Esophagus muscularis mucosa (tissue), 4 donors: ENCODE measurements around the gene TOMM6. TPM values are rescaled to one million over a fixed set of nuclear protein-coding genes. Genes with fewer than 3 reads are reported as not detected.
A peak's percentile ranks its signal among the peaks of the same experiment; 100 is the strongest.

ENCODE experiments used
- DNase-seq: peaks from one replicate; pipeline ENCODE4 v3.0.0-alpha.2; 2017; ENCODE audit errors: extremely low spot score
- H3K27ac ChIP-seq, 4 donors: fragments of 200-600 bp; sonication (generic); replicated peaks in 1 of 4; 1 replicate in 3 of 4; 2 replicates in 1 of 4; pipeline ENCODE4 v1.5.1; 2016 to 2019; ENCODE audit warnings: mild to moderate bottlenecking in 1 of 4
- H3K27me3 ChIP-seq, 4 donors: fragments of 200-600 bp; sonication (generic); one replicate each; pipeline versions ENCODE4 v1.5.1 to v1.6.0; 2016 to 2019
- H3K36me3 ChIP-seq, 4 donors: fragments of 200-600 bp; sonication (generic); one replicate each; pipeline ENCODE4 v1.5.1; 2016 to 2019
- H3K4me1 ChIP-seq, 4 donors: fragments of 200-600 bp; sonication (generic); one replicate each; pipeline ENCODE4 v1.5.1; 2016 to 2019
- H3K4me3 ChIP-seq, 4 donors: fragments of 200-600 bp; sonication (generic); 1 replicate in 2 of 4; 2 replicates in 2 of 4; pipeline ENCODE4 v1.5.1; 2016 to 2019; ENCODE audit warnings: mild to moderate bottlenecking in 4 of 4, moderate library complexity in 1 of 4
- H3K9me3 ChIP-seq, 4 donors: fragments of 200-600 bp; sonication (generic); 1 replicate in 3 of 4; 2 replicates in 1 of 4; pipeline ENCODE4 v1.5.1; 2016 to 2019
- CTCF ChIP-seq, 3 experiments: fragments of 200-600 bp in 2 of 3; fragments of 450-650 bp in 1 of 3; sonication (generic) in 2 of 3; IDR thresholded peaks; one replicate each; pipeline ENCODE4 v1.5.1; 2017 to 2019; ENCODE audit warnings: antibody characterized with exemption in 3 of 3, mild to moderate bottlenecking in 2 of 3, moderate library complexity in 1 of 3
- EP300 ChIP-seq: sonication (generic); formaldehyde crosslinking; IDR thresholded peaks from one replicate; pipeline ENCODE4 v1.6.1; 2017; ENCODE audit warnings: antibody characterized with exemption
- POLR2A ChIP-seq: fragments of 450-650 bp; IDR thresholded peaks from one replicate; pipeline ENCODE4 v1.6.1; 2017; ENCODE audit warnings: antibody characterized with exemption, moderate library complexity, mild to moderate bottlenecking, low read depth
- POLR2AphosphoS5 ChIP-seq, 2 donors: sonication (generic); formaldehyde crosslinking; IDR thresholded peaks; one replicate each; pipeline ENCODE4 v1.6.1; 2017; ENCODE audit warnings: antibody characterized with exemption in 2 of 2
- WGBS: methylation state at CpG from one replicate; pipeline ENCODE4 v1.1.5; 2018; 5-methylcytosine and 5-hydroxymethylcytosine counted together
- intact Hi-C: fragments of 100-400 bp; cut with DNase I; formaldehyde crosslinking; loops from one replicate; pipeline ENCODE4 v1.15.1; 2023
- total RNA-seq, 4 donors: library from RNA; depleted of rRNA; stranded (reverse); fragments of >200 nt; gene quantifications; one replicate each; pipeline versions ENCODE4 v1.1.0 to v1.2.1, GENCODE V29; 2016

Gene TOMM6
- total RNA-seq, 4 donors from 2014 or later: 52.1 to 117 (median 86.9) TPM

GRCh38 chr6:41791984-41792383 is 4.5 kb downstream of the TOMM6 start:
- 90% methylated on average over 4 of the region's 4 CpGs for WGBS
- H3K9me3 ChIP-seq: no peaks in the 10 kb centered on the region
- H3K27me3 ChIP-seq: no peaks in the 10 kb centered on the region
- no peak for DNase-seq
- TF ChIP-seq POLR2AphosphoS5 (IDR thresholded peaks at IDR 0.05): no peak
- no peak for TF ChIP-seq CTCF (IDR thresholded peaks at IDR 0.05)
- no peak for TF ChIP-seq EP300
- no peak for TF ChIP-seq POLR2A
- H3K27ac ChIP-seq: no peak overlapping the region
- H3K36me3 ChIP-seq: peaks cover 26 to 79% (median 49%) of the 10 kb centered on the region in 4 donors
- intact Hi-C loops: no loop called here
- no peak overlapping the region for H3K4me3 ChIP-seq
- H3K4me1 ChIP-seq: peaks cover 12 to 20% (median 16%) of the 10 kb centered on the region in 4 donors

- peaks cover 9 to 85% (median 32%) of the 10 kb centered on the region in 4 donors for H3K36me3 ChIP-seq
- H3K27me3 ChIP-seq: no peaks in the 10 kb centered on the region
- no peak for DNase-seq
- no peaks in the 10 kb centered on the region for H3K9me3 ChIP-seq
- H3K4me1 ChIP-seq: peaks cover 0 to 9% (median 0%) of the 10 kb centered on the region in 4 donors
- 95% methylated on average over 2 of the region's 2 CpGs for WGBS
- no peak overlapping the region for H3K4me3 ChIP-seq
- TF ChIP-seq EP300: no peak
- TF ChIP-seq POLR2A: no peak
- TF ChIP-seq POLR2AphosphoS5 (IDR thresholded peaks at IDR 0.05): no peak
- TF ChIP-seq CTCF (IDR thresholded peaks at IDR 0.05): no peak
- intact Hi-C loops: no loop called here
- no peak overlapping the region for H3K27ac ChIP-seq
Measured at GRCh38 chr6:41796474-41796873, 9.0 kb downstream of the TOMM6 start.

GRCh38 chr6:41798901-41799558 is 11.5 kb downstream of the TOMM6 start:
- WGBS: 98% methylated on average over 7 of the region's 7 CpGs
- Histone ChIP-seq H3K27ac (no peak overlapping the region), H3K9me3 (no peaks in the 10 kb centered on the region), H3K27me3 (no peaks in the 10 kb centered on the region), H3K36me3 (peaks cover 0 to 60% (median 20%) of the 10 kb centered on the region in 4 donors), H3K4me3 (no peak overlapping the region), H3K4me1 (peaks cover 0 to 7% (median 0%) of the 10 kb centered on the region in 4 donors)
- no peak for DNase-seq
- intact Hi-C loops: no loop called here
- no peak for TF ChIP-seq CTCF (IDR thresholded peaks at IDR 0.05)
- TF ChIP-seq EP300: no peak
- TF ChIP-seq POLR2A: no peak
- no peak for TF ChIP-seq POLR2AphosphoS5 (IDR thresholded peaks at IDR 0.05)

GRCh38 chr6:41799559-41799911 is 12.0 kb downstream of the TOMM6 start:
- no peak overlapping the region for H3K27ac ChIP-seq
- H3K27me3 ChIP-seq: no peaks in the 10 kb centered on the region
- DNase-seq: no peak
- TF ChIP-seq POLR2A (no peak), POLR2AphosphoS5 (IDR thresholded peaks at IDR 0.05) (no peak), EP300 (no peak), CTCF (IDR thresholded peaks at IDR 0.05) (no peak)
- no peaks in the 10 kb centered on the region for H3K9me3 ChIP-seq
- no peak overlapping the region for H3K4me3 ChIP-seq
- peaks cover 0 to 58% (median 20%) of the 10 kb centered on the region in 4 donors for H3K36me3 ChIP-seq
- peaks cover 0 to 3% (median 0%) of the 10 kb centered on the region in 4 donors for H3K4me1 ChIP-seq
- intact Hi-C loops: no loop called here
- 92% methylated on average over 2 of the region's 2 CpGs for WGBS

GRCh38 chr6:41801380-41801779 is 13.9 kb downstream of the TOMM6 start:
- H3K27me3 ChIP-seq: no peaks in the 10 kb centered on the region
- H3K36me3 ChIP-seq: peaks cover 9 to 54% (median 23%) of the 10 kb centered on the region in 4 donors
- DNase-seq: no peak
- H3K4me1 ChIP-seq: no peaks in the 10 kb centered on the region
- H3K9me3 ChIP-seq: no peaks in the 10 kb centered on the region
- no peak overlapping the region for H3K27ac ChIP-seq
- TF ChIP-seq CTCF (IDR thresholded peaks at IDR 0.05): peak in 1 of 3 experiments; percentile 16
- TF ChIP-seq POLR2AphosphoS5 (IDR thresholded peaks at IDR 0.05): no peak
- 84% methylated on average over 2 of the region's 2 CpGs for WGBS
- intact Hi-C loops: no loop called here
- H3K4me3 ChIP-seq: no peak overlapping the region
